ENCODE results near the gene ANKS4B. TPM values are rescaled to one million over a fixed set of nuclear protein-coding genes. Genes with fewer than 3 reads are reported as not detected.
"Not testable (repeated sequence)": the region's sequence is repeated elsewhere in the genome, so short reads cannot be mapped to it uniquely, and the experiment has no call there.

The ANKS4B gene
- total and polyA plus RNA-seq, 4 donors: 0.11 TPM; not detected in 3

- Histone ChIP-seq H3K4me1 (ENCODE audit: control insufficient read depth in 5 of 5, insufficient read depth in 5 of 5, low read length in 5 of 5) (peaks cover 0 to 10% (median 2%) of the 10 kb centered on the region in 5 donors), H3K4me3 (no peak overlapping the region), H3K27me3 (ENCODE audit: control insufficient read depth in 3 of 3, insufficient read depth in 3 of 3, low read length in 2 of 3) (no peaks in the 10 kb centered on the region), H3K9me3 (ENCODE audit: control insufficient read depth in 4 of 4, insufficient read depth in 3 of 4, low read length in 3 of 4) (no peaks in the 10 kb centered on the region), H3K36me3 (ENCODE audit: control insufficient read depth in 4 of 4, insufficient read depth in 4 of 4, low read length in 4 of 4) (no peaks in the 10 kb centered on the region), H3K9ac (ENCODE audit: insufficient read depth in 1 of 2, low read length in 2 of 2) (no peak overlapping the region), H3K27ac (ENCODE audit: low read depth in 1 of 2, low read length in 1 of 2) (no peak overlapping the region)
- peak; percentile 26 to 59 (median 57) for DNase-seq
- no peak for ATAC-seq (ENCODE audit: insufficient read depth, low FRiP score)
- 58 to 76% methylated on average over 7 of the region's 7 CpGs for WGBS, 2 donors
- TF ChIP-seq, protein P1, sequence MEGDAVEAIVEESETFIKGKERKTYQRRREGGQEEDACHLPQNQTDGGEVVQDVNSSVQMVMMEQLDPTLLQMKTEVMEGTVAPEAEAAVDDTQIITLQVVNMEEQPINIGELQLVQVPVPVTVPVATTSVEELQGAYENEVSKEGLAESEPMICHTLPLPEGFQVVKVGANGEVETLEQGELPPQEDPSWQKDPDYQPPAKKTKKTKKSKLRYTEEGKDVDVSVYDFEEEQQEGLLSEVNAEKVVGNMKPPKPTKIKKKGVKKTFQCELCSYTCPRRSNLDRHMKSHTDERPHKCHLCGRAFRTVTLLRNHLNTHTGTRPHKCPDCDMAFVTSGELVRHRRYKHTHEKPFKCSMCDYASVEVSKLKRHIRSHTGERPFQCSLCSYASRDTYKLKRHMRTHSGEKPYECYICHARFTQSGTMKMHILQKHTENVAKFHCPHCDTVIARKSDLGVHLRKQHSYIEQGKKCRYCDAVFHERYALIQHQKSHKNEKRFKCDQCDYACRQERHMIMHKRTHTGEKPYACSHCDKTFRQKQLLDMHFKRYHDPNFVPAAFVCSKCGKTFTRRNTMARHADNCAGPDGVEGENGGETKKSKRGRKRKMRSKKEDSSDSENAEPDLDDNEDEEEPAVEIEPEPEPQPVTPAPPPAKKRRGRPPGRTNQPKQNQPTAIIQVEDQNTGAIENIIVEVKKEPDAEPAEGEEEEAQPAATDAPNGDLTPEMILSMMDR (IDR thresholded peaks at IDR 0.05; ENCODE audit: control extremely low read depth, extremely low read depth): no peak
Measured at GRCh38 chr16:21244518-21245215, 11.2 kb downstream of the ANKS4B start.

DNA sequence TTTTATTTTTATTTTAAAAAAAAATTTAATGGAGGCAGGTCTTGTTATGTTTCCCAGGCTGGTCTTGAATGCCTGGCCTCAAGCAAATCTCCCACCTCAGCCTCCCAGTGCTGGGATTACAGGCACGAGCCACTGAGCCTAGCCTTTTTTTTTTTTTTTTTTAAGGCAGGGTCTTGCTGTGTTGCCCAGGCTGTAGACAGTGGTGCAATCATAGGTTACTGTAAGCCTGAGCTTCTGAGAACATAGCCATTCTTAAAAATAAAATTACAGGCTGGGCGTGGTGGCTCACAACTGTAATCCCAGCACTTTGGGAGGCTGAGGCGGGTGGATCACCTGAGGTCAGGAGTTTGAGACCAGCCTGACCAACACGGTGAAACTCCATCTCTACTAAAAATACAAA is 14.7 kb downstream of the ANKS4B start:
- H3K9ac ChIP-seq (ENCODE audit: insufficient read depth in 1 of 2, low read length in 2 of 2); H3K36me3 ChIP-seq (ENCODE audit: control insufficient read depth in 4 of 4, insufficient read depth in 4 of 4, low read length in 4 of 4); ATAC-seq (ENCODE audit: insufficient read depth, low FRiP score); H3K27ac ChIP-seq (ENCODE audit: low read depth in 1 of 2, low read length in 1 of 2); DNase-seq; H3K27me3 ChIP-seq (ENCODE audit: control insufficient read depth in 3 of 3, insufficient read depth in 3 of 3, low read length in 2 of 3); H3K4me3 ChIP-seq; H3K9me3 ChIP-seq (ENCODE audit: control insufficient read depth in 4 of 4, insufficient read depth in 3 of 4, low read length in 3 of 4): not testable (repeated sequence)
- H3K4me1 ChIP-seq (ENCODE audit: control insufficient read depth in 5 of 5, insufficient read depth in 5 of 5, low read length in 5 of 5): peaks cover 0 to 10% (median 2%) of the 10 kb centered on the region in 5 donors
- 95 to 97% methylated on average over 4 of the region's 4 CpGs for WGBS, 2 donors

DNA sequence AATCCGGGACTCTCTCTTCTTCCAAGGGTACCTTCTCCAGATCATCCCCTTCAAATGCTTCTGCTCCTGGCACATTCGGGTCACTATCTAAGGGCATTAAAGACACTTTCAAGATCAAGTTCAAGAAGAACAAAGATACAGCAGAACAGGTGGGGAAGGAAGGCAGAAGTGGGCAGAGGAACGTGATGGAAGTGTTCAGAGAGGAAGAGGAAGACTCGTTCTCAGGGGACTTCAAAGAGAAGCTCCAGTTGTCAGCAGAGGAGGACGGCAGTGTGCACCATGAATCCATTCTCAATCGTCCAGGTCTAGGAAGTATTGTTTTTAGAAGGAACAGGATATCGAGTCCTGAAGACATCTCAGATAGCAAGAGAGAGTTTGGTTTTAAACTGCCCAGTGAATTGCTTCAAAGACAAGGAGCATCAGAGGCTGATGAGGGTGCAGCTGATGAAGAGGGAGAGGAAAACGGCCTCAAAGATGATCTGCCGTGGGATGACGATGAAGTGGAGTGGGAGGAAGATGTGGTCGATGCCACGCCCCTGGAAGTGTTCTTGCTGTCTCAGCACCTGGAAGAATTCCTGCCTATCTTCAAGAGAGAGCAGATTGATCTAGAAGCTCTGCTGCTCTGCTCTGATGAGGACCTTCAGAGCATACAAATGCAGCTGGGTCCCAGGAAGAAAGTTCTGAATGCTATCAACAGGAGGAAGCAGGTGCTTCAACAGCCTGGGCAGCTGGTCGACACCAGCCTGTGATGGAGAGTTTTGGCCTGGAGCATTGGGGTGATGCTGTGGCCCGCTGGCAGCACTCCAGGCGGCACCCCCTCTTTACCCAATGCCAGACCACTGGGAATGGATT is 16.8 kb downstream of the ANKS4B start:
- no peak for DNase-seq
- Histone ChIP-seq H3K9me3 (ENCODE audit: control insufficient read depth in 4 of 4, insufficient read depth in 3 of 4, low read length in 3 of 4) (no peaks in the 10 kb centered on the region), H3K4me3 (no peak overlapping the region), H3K36me3 (ENCODE audit: control insufficient read depth in 4 of 4, insufficient read depth in 4 of 4, low read length in 4 of 4) (no peaks in the 10 kb centered on the region), H3K4me1 (ENCODE audit: control insufficient read depth in 5 of 5, insufficient read depth in 5 of 5, low read length in 5 of 5) (peaks cover 0 to 3% (median 0%) of the 10 kb centered on the region in 5 donors), H3K27me3 (ENCODE audit: control insufficient read depth in 3 of 3, insufficient read depth in 3 of 3, low read length in 2 of 3) (no peaks in the 10 kb centered on the region), H3K9ac (ENCODE audit: insufficient read depth in 1 of 2, low read length in 2 of 2) (no peak overlapping the region), H3K27ac (ENCODE audit: low read depth in 1 of 2, low read length in 1 of 2) (no peak overlapping the region)
- WGBS, 2 donors: 78 to 80% methylated on average over 15 of the region's 15 CpGs
- TF ChIP-seq, protein P1 (IDR thresholded peaks at IDR 0.05; ENCODE audit: control extremely low read depth, extremely low read depth): no peak
- no peak for ATAC-seq (ENCODE audit: insufficient read depth, low FRiP score)

- DNase-seq (no peak), ATAC-seq (ENCODE audit: insufficient read depth, low FRiP score) (no peak)
- H3K4me3 ChIP-seq: no peak overlapping the region
- no peaks in the 10 kb centered on the region for H3K4me1 ChIP-seq (ENCODE audit: control insufficient read depth in 5 of 5, insufficient read depth in 5 of 5, low read length in 5 of 5)
- H3K9me3 ChIP-seq (ENCODE audit: control insufficient read depth in 4 of 4, insufficient read depth in 3 of 4, low read length in 3 of 4): no peaks in the 10 kb centered on the region
- H3K36me3 ChIP-seq (ENCODE audit: control insufficient read depth in 4 of 4, insufficient read depth in 4 of 4, low read length in 4 of 4): no peaks in the 10 kb centered on the region
- no peaks in the 10 kb centered on the region for H3K27me3 ChIP-seq (ENCODE audit: control insufficient read depth in 3 of 3, insufficient read depth in 3 of 3, low read length in 2 of 3)
- H3K9ac ChIP-seq (ENCODE audit: insufficient read depth in 1 of 2, low read length in 2 of 2): no peak overlapping the region
- 82 to 88% methylated on average over 3 of the region's 3 CpGs for WGBS, 2 donors
- TF ChIP-seq, protein P1 (IDR thresholded peaks at IDR 0.05; ENCODE audit: control extremely low read depth, extremely low read depth): no peak
- no peak overlapping the region for H3K27ac ChIP-seq (ENCODE audit: low read depth in 1 of 2, low read length in 1 of 2)
Measured at GRCh38 chr16:21253470-21253869, 20.0 kb downstream of the ANKS4B start.
